CD4-positive, alpha-beta T cell treated with Interleukin-12 subunit alpha and Interleukin-12 subunit beta, for 1 hour (primary cell): Measurements from ENCODE around the gene ADGRF4.

Experiments used
- DNase-seq: peaks from one replicate; pipeline ENCODE4 v3.0.0-alpha.2; 2020

The ADGRF4 gene

GRCh38 chr6:47686411-47686810 is 12.0 kb upstream of the ADGRF4 start:
- no peak for DNase-seq

DNA sequence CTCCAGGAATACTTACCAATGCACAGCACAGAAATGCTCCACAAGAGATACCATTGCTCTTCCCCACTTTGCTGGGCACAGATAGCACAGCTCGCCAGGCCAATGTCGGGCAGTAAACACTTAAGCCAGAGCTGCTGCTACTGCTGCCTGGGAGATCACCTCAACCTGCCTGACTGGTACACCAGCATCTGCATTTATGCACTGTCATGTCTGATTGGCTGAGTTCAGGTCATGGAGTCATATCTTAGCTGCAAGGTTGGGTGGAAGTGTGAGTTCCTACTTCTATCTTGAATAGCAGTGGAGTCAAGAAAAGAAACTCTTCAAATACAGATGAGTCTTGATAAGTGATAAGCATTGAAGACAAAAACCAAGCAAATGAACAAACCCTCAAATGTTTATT is 10.9 kb upstream of the ADGRF4 start:
- no peak for DNase-seq

DNA sequence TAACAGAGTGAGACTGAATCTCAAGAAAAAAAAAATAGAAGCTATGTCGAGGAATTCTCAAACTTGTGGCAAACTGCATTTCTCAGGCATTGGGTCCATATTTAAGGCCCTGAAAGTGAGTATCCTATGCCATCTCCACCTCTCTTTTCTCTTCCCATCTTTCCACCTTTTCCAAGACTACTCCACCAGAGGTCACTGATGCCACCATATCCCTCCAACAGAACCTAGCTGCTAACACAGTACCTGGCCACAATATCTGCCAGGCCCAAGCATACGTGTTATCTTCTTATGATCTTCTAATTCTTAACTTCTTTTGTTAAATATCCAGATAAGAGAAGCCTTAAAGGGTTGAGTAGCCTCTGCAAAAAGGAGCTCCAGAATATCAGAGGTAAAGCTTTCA is 8.2 kb upstream of the ADGRF4 start:
- DNase-seq, result no peak

DNA sequence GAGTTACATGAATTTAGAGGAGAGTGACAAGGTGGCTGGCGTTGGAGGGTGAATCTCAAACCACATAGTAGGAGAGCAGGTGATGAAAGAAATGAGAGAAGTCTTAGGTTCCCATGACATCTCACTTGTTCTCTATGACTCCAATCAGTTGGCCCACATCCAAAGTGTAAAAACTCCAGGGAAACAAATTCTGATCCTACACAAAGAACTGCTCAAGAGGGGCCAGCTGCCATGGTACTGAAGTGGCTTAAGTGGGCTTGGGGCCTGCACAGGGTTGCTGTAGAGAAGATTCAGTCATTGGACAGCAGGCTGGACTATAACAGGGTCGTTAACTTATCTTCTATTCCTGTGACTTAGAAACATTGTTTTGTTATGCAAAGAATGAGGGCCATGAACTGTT is 7.6 kb upstream of the ADGRF4 start:
- no peak for DNase-seq

GRCh38 chr6:47697925-47698324 is 455 bp upstream of the ADGRF4 start:
- no peak for DNase-seq

DNA sequence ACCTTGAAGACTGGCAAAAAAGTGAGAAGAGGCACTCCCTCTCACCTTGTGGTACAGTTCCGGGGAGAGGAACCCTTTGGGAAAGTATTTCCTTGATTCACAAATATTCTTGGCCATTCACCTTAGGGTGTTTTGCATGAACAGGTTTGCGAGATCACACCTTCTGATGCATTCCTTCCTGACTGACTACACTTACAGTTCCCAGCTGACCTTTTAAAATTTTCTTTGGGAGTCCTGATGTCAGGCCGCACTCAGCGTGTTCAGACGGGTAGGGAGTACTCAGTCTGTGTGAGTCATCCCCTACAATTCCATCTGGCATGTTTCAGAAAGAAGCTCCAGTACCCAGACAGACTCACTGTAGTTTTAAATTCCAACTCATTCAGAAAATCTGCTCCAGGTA is 1.7 kb downstream of the ADGRF4 start:
- no peak for DNase-seq

DNA sequence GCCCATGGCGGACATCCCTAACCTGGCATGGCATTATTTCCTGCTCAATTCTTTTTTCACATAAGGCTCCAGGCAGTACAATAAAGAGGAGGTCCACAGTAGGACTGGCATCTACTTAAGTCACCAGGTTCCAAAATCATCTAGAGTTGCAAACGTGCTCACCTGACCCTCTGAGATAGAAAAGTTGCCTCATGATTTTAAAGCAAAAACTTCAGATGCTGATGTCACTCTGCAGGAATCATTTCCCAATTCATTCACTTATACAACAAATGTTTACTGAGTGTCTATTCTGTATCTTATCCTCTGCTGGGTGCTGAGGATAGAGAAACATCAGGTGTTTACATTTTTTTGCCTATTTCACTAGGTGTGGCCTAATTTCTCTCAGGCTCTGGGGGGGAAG is 2.2 kb downstream of the ADGRF4 start:
- DNase-seq, result no peak

- no peak for DNase-seq
Measured at GRCh38 chr6:47701363-47701762, 3.0 kb downstream of the ADGRF4 start.

DNA sequence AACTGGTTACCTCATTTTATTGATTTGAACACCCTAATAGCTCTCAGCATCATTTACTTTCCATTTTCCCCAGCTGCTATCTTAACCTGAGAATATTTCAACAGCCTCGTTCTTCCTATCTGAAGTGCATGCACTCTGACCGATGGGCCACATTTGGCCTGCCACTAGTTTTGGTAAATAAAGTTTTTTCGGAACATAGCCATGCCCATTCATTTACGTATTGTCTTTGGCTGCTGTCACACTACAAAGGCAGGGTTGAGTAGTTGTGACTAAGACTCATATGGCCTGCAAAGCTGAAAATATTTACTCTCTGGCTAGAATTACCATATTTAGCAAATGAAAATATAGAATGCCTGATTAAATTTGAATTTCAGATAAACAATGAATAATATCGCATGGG is 10.8 kb downstream of the ADGRF4 start:
- no peak for DNase-seq

DNA sequence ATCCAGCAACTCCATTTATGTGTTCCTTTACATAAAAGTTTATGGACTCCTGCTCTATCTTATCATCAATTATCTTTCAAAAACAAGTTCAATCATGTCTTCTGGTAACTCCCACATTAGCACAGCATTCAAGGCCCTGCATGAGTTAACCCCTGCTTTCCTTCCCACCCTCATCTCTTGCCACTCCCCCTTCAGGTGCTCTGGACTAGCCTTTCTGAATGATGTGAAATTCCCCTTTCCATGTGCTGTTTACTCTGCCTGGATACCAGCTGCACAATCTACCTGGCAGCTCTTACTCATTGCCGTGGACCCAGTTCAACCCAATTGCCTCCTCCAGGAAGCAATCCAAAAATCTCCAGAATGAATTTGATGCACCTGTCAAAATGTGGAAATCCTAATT is 11.9 kb downstream of the ADGRF4 start:
- DNase-seq, result no peak

DNA sequence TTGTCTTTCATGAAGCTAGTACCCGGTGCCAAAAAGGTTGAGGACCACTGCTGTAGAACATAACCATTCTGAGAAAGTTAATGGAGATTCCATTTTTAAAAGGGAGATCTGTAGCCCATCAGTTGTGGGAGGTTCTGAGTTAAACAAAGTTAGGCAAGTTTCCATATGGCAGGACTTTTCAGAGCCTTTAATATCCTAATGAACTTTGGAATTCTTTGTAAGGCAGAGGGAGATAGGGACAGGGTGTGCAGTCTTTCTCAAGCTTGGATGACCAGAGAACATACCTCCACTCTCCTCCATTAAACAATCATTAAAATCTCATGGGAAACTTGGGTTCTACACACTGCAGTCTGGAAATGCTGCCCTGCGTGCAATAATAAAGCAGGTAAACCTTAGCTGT is 14.8 kb downstream of the ADGRF4 start:
- DNase-seq, result no peak

- no peak for DNase-seq
Measured at GRCh38 chr6:47714802-47715201, 16.4 kb downstream of the ADGRF4 start.

DNA sequence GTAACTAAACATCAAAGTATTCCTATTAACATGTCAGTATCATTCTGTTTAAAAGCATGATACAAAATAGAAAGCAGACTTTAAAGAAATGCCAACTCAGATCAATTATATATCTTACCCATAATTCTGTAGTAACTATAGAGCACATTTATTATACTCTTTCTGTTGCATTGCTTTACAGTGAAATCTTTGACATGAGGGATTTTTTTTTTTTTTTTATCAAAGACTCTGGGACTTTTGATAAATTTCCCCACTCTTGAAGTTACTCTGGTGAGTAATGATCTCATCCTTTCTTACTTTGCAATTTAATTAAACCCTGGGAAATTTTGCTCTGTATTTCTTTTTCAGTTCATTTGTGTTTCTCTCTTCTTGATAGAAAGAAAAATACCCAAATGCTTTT is 17.4 kb downstream of the ADGRF4 start:
- DNase-seq, result no peak

GRCh38 chr6:47716207-47716606 is 17.8 kb downstream of the ADGRF4 start:
- no peak for DNase-seq

GRCh38 chr6:47718571-47718970 is 20.2 kb downstream of the ADGRF4 start:
- DNase-seq, result no peak

DNA sequence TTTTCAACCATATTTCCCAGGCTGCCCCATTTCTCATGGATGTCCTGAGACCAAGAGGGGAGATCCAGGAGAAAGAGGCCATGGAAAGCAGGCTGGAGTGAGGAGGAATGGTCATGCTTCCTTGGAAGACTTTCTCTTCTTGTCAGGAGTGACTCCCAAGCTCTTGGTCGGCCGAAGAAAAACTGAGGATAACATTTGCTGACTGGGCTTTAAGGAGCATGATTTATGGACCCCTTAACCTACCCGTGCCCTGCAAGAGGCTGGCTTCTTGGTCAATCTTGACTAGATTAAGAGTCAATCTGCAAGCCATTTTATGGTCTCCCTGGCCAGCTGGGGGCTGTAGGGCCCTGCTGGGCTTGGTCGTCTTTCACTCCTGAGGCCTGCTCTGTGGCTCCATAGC is 22.8 kb downstream of the ADGRF4 start:
- no peak for DNase-seq

GRCh38 chr6:47722194-47722593 is 23.8 kb downstream of the ADGRF4 start:
- DNase-seq, result no peak

- no peak for DNase-seq
Measured at GRCh38 chr6:47724300-47724699, 25.9 kb downstream of the ADGRF4 start.

GRCh38 chr6:47727391-47727790 is 29.0 kb downstream of the ADGRF4 start:
- DNase-seq, result no peak

DNA sequence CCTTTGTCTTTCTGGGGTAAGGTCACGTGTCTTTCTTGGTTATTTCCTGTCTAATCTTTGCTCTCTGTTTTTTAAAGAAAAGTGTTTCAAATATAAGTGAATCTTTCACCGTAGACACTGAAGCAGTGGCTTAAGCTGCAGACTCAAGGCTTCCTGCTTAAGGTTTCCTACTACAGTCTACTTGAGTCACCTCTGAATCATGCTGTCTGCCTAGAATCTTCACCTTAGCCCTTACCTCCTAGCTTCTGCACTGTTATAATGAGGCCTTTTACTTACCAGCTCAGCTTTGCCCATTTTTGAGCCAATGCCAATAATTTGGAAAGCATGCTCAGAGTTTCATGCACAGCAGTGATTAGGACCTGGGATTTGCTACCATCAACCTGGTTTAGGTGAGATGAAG is 30.6 kb downstream of the ADGRF4 start:
- DNase-seq, result no peak

DNA sequence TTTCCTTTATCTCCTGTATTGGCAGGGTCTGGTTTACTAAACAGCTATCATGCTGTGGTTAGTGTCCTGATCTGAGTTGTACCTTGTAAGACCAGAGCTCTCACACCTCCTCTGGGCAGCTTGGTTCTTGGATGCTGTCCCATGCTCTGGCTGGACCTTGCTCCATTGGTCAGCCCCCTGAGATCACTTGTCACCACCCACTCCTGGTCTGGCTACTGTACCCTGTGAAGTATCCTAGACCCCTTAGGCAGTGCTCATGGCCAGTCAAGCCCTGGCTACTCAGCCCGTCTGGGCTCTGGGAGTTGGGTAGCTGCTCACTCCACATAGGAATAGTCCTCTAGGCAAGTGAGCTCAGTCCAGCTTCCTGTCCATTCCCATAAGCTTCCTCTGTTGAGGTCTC is 31.1 kb downstream of the ADGRF4 start:
- DNase-seq, result no peak

DNA sequence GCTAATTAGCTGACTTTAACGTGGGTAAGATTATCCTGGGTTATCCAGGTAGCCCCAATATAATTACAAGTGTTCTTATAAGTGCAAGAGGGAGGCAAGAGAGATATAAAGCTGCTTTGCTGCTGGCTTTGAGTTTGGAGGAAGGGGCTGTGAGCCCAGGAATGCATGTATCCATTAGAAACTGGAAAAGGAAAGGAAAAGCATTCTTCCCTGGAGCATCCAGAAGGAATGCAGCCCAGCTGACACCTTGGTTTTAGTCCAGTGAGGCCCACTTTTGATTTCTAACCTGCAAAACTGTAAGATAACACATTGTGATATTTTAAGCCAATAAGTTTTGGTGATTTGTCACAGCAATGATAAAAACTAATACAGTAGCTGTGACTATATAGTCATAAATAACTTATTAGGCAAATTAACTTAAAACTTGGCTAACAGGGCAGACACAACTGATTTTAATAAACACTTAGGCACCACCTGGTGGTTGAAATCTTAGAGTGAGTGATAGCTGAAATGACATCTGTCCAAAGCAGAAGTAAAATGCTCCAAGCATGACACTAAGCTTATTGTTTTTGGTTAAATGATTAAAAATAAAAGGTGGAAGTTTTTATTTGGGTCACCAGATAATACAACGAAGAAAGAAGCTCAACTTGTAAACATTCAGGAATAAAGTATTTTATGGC is 35.6 kb downstream of the ADGRF4 start:
- peak; percentile 22 for DNase-seq

DNA sequence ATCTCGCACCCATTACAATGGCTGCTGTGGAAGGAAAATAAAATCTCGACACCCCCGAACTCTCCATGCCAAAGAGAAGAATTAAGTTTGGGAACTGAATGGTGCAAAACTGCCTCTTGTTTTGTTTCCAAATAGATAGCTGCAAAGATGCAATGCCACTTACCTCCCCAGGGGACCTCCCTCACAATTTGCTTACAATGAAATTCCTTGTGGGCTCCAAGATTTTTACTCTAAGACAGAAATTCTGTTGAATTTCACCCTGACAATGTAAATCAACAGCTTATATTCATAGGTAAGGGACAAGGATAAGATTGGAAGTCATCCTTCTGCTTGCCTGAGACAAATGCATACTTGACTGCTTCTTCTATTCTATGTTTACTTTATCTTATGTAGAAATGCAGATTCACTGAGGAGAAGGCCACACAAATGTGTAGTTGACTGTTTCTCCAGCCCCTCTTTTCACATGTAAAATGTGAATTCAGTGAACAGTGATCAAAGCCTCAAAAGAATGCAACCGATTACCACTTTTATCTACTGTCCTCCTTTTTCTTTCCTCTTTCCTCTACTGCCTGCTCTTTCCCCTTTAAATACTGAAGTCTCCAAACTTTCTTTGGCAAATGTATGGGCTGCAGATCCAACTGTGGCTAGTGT is 36.6 kb downstream of the ADGRF4 start:
- DNase-seq, result no peak

DNA sequence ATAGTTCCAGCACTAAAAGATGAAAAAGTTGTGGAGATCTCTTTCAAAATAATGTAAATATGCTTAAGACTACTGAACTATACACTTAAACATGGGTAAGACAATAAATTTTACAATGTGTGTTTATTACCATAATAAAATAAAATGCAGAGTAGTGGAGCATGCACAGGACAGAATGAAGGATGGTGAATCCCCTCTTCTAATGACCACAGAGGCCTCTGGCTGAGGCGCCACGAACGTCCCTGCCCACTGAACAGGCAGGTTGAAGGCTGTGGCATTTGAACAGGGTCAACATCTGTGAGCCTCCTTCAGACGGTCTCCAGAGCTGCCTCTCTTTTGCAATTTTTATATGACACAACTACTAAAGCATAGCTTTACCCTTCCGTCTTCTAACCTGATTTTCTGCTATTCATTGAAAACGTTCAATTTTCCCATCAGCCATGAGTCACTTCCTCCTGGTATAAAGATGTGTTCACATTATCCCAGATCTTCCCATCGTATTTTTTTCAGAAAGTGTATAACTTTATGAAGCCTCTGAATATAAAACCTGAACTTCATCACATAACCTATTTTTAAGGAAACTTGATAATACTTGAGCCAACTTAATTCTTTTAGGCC is 37.8 kb downstream of the ADGRF4 start:
- DNase-seq, result no peak

- no peak for DNase-seq
Measured at GRCh38 chr6:47737406-47737805, 39.0 kb downstream of the ADGRF4 start.
